Thyroid gland (tissue), 4 donors: ENCODE data around the gene METTL14.

Experiments
- CTCF ChIP-seq, 6 experiments: fragments of 200-600 bp in 3 of 6; fragments of 450-650 bp in 3 of 6; sonication (generic) in 3 of 6; IDR thresholded peaks; one replicate each; pipeline ENCODE4 v1.5.1; 2016 to 2019; ENCODE audit warnings: antibody characterized with exemption in 6 of 6, mild to moderate bottlenecking in 2 of 6, inconsistent platforms in 1 of 6, moderate library complexity in 1 of 6
- POLR2A ChIP-seq, 2 donors: fragments of 450-650 bp; IDR thresholded peaks; one replicate each; pipeline ENCODE4 v1.6.1; 2017; ENCODE audit warnings: antibody characterized with exemption in 2 of 2, mild to moderate bottlenecking in 2 of 2, moderate library complexity in 1 of 2

GRCh38 chr4:118749347-118749988 lies 64.3 kb downstream of the METTL14 start:
- TF ChIP-seq CTCF (IDR thresholded peaks at IDR 0.05), result no peak
- no peak for TF ChIP-seq POLR2A (IDR thresholded peaks at IDR 0.05)
